IPS-18a (cell line): ENCODE data around the gene ID1.

Experiments
- H3K27ac ChIP-seq: one replicate; pipeline ENCODE4 v1.5.1; 2013; ENCODE audit warnings: low read length
- H3K27me3 ChIP-seq: one replicate; pipeline ENCODE4 v1.6.1; 2013; ENCODE audit warnings: mild to moderate bottlenecking, low read length; ENCODE audit not compliant: control insufficient read depth, insufficient read depth
- H3K36me3 ChIP-seq: one replicate; pipeline ENCODE4 v1.6.1; 2013; ENCODE audit warnings: low read depth, low read length; ENCODE audit not compliant: control insufficient read depth
- H3K4me1 ChIP-seq: one replicate; pipeline ENCODE4 v1.6.1; 2013; ENCODE audit warnings: low read depth, low read length; ENCODE audit not compliant: control insufficient read depth
- H3K4me3 ChIP-seq: one replicate; pipeline ENCODE4 v1.5.1; 2013; ENCODE audit warnings: low read length
- H3K9ac ChIP-seq: one replicate; pipeline ENCODE4 v1.6.1; 2013; ENCODE audit warnings: mild to moderate bottlenecking, low read length, moderate library complexity
- H3K9me3 ChIP-seq: one replicate; pipeline ENCODE4 v1.6.1; 2013; ENCODE audit warnings: low read depth, low read length; ENCODE audit not compliant: control insufficient read depth

The ID1 gene

GRCh38 chr20:31630187-31630790 lies 25.2 kb downstream of the ID1 start:
- Histone ChIP-seq H3K27me3 (no peaks in the 10 kb centered on the region), H3K9me3 (no peaks in the 10 kb centered on the region), H3K27ac (no peak overlapping the region), H3K4me1 (no peaks in the 10 kb centered on the region), H3K36me3 (no peaks in the 10 kb centered on the region), H3K4me3 (no peak overlapping the region), H3K9ac (no peak overlapping the region)

- Histone ChIP-seq H3K36me3 (no peaks in the 10 kb centered on the region), H3K27me3 (no peaks in the 10 kb centered on the region), H3K4me1 (no peaks in the 10 kb centered on the region), H3K9ac (no peak overlapping the region), H3K9me3 (no peaks in the 10 kb centered on the region), H3K4me3 (no peak overlapping the region), H3K27ac (no peak overlapping the region)
Measured at GRCh38 chr20:31632548-31633338, 27.7 kb downstream of the ID1 start.

- H3K27me3 ChIP-seq: no peaks in the 10 kb centered on the region
- H3K9me3 ChIP-seq: no peaks in the 10 kb centered on the region
- H3K4me1 ChIP-seq: no peaks in the 10 kb centered on the region
- H3K36me3 ChIP-seq: no peaks in the 10 kb centered on the region
- H3K27ac ChIP-seq: no peak overlapping the region
- H3K4me3 ChIP-seq: no peak overlapping the region
- no peak overlapping the region for H3K9ac ChIP-seq
Measured at GRCh38 chr20:31633339-31633914, 28.3 kb downstream of the ID1 start.

- no peaks in the 10 kb centered on the region for H3K36me3 ChIP-seq
- H3K9ac ChIP-seq: no peak within 1 kb of the TSS
- no peak within 1 kb of the TSS for H3K4me3 ChIP-seq
- H3K27ac ChIP-seq: no peak within 1 kb of the TSS
- H3K9me3 ChIP-seq: no peaks in the 10 kb centered on the region
- H3K27me3 ChIP-seq: no peaks in the 10 kb centered on the region
- H3K4me1 ChIP-seq: no peaks in the 10 kb centered on the region
Measured at GRCh38 chr20:31637660-31638059, 32.6 kb downstream of the ID1 start, which contains the start of gene COX4I2. Gene COX4I2, plus strand, starts transcription at chr20:31637912. Its CDS starts 1,106 bp downstream, at chr20:31639018.

- Histone ChIP-seq H3K36me3 (no peaks in the 10 kb centered on the region), H3K9ac (no peak overlapping the region), H3K27me3 (no peaks in the 10 kb centered on the region), H3K27ac (no peak overlapping the region), H3K4me3 (no peak overlapping the region), H3K9me3 (no peaks in the 10 kb centered on the region), H3K4me1 (no peaks in the 10 kb centered on the region)
Measured at GRCh38 chr20:31638317-31638716, 33.2 kb downstream of the ID1 start.

- Histone ChIP-seq H3K27me3 (no peaks in the 10 kb centered on the region), H3K9ac (no peak overlapping the region), H3K27ac (no peak overlapping the region)
Measured at GRCh38 chr20:31638816-31639215, 33.7 kb downstream of the ID1 start.

GRCh38 chr20:31640259-31640658 lies 35.2 kb downstream of the ID1 start:
- Histone ChIP-seq H3K4me1 (no peaks in the 10 kb centered on the region), H3K27ac (no peak overlapping the region), H3K9me3 (no peaks in the 10 kb centered on the region), H3K27me3 (no peaks in the 10 kb centered on the region), H3K36me3 (no peaks in the 10 kb centered on the region), H3K4me3 (no peak overlapping the region), H3K9ac (no peak overlapping the region)

More at GRCh38 chr20:31638816-31639215, 33.7 kb downstream of the ID1 start:
- Histone ChIP-seq H3K4me3 (no peak overlapping the region), H3K4me1 (no peaks in the 10 kb centered on the region), H3K9me3 (no peaks in the 10 kb centered on the region), H3K36me3 (no peaks in the 10 kb centered on the region)

GRCh38 chr20:31641391-31641790 lies 36.3 kb downstream of the ID1 start:
- Histone ChIP-seq H3K4me1 (no peaks in the 10 kb centered on the region), H3K27me3 (no peaks in the 10 kb centered on the region), H3K27ac (no peak overlapping the region), H3K9ac (no peak overlapping the region), H3K4me3 (no peak overlapping the region), H3K9me3 (no peaks in the 10 kb centered on the region), H3K36me3 (no peaks in the 10 kb centered on the region)

- H3K9ac ChIP-seq: no peak overlapping the region
- H3K27me3 ChIP-seq: no peaks in the 10 kb centered on the region
- H3K27ac ChIP-seq: no peak overlapping the region
- H3K36me3 ChIP-seq: no peaks in the 10 kb centered on the region
- no peak overlapping the region for H3K4me3 ChIP-seq
- H3K4me1 ChIP-seq: no peaks in the 10 kb centered on the region
- no peaks in the 10 kb centered on the region for H3K9me3 ChIP-seq
Measured at GRCh38 chr20:31642837-31643236, 37.7 kb downstream of the ID1 start.

GRCh38 chr20:31643522-31643921 lies 38.4 kb downstream of the ID1 start:
- no peaks in the 10 kb centered on the region for H3K36me3 ChIP-seq
- no peaks in the 10 kb centered on the region for H3K27me3 ChIP-seq
- no peak overlapping the region for H3K9ac ChIP-seq
- H3K9me3 ChIP-seq: no peaks in the 10 kb centered on the region
- no peak overlapping the region for H3K4me3 ChIP-seq
- H3K4me1 ChIP-seq: no peaks in the 10 kb centered on the region
- H3K27ac ChIP-seq: no peak overlapping the region

GRCh38 chr20:31644701-31645100 lies 39.6 kb downstream of the ID1 start:
- H3K9ac ChIP-seq: no peak overlapping the region
- no peak overlapping the region for H3K27ac ChIP-seq
- no peaks in the 10 kb centered on the region for H3K9me3 ChIP-seq
- no peaks in the 10 kb centered on the region for H3K27me3 ChIP-seq
- H3K4me1 ChIP-seq: no peaks in the 10 kb centered on the region
- H3K4me3 ChIP-seq: no peak overlapping the region
- no peaks in the 10 kb centered on the region for H3K36me3 ChIP-seq
